Left lung (tissue), 10 donors: ENCODE results near the gene GRIK2. TPM values are rescaled to one million over a fixed set of nuclear protein-coding genes. Genes with fewer than 3 reads are reported as not detected.
A peak's percentile ranks its signal among the peaks of the same experiment; 100 is the strongest.

Source experiments
- ATAC-seq: fragments of 200-7000 bp; cut with Tn5 transposase; one replicate; pipeline ENCODE4 v1.9.1; 2020; ENCODE audit warnings: moderate library complexity
- DNase-seq, 4 donors: peaks; one replicate each; pipeline ENCODE4 v3.0.0-alpha.2; 2013 to 2020
- H3K27ac ChIP-seq, 2 donors: fragments of 200-600 bp; sonication (generic) in 1 of 2; one replicate each; pipeline versions ENCODE4 v1.5.0 to v1.8.0; 2020 to 2021
- H3K27me3 ChIP-seq, 2 donors: fragments of 200-600 bp; sonication (generic) in 1 of 2; one replicate each; pipeline versions ENCODE4 v1.5.0 to v1.8.0; 2020 to 2021
- H3K36me3 ChIP-seq, 2 donors: fragments of 200-600 bp; sonication (generic) in 1 of 2; one replicate each; pipeline versions ENCODE4 v1.5.0 to v1.8.0; 2020 to 2021
- H3K4me1 ChIP-seq, 2 donors: fragments of 200-600 bp; one replicate each; pipeline ENCODE4 v1.8.0; 2021
- H3K4me3 ChIP-seq, 2 donors: fragments of 200-600 bp; sonication (generic) in 1 of 2; one replicate each; pipeline versions ENCODE4 v1.5.0 to v1.8.0; 2020 to 2021; ENCODE audit warnings: mild to moderate bottlenecking in 1 of 2
- H3K9me3 ChIP-seq, 2 donors: fragments of 200-600 bp; sonication (generic) in 1 of 2; one replicate each; pipeline versions ENCODE4 v1.5.0 to v1.8.0; 2020 to 2021
- intact Hi-C, 2 donors: fragments of 100-400 bp; cut with DNase I; formaldehyde crosslinking; loops; one replicate each; pipeline versions ENCODE4 v1.11.2 to v1.14.2; 2022
- polyA plus RNA-seq, 6 donors: library from polyadenylated mRNA; unstranded; fragments of 120-200 nt; gene quantifications; one replicate each; pipeline ENCODE4 v1.2.1, GENCODE V29; 2013; ENCODE audit not compliant: insufficient read length in 6 of 6
- total RNA-seq, 2 donors: library from RNA; stranded (reverse); fragmentation: NEBNext Ultra II Directional; extraction: Animal tissue kit (Norgen Biotek cat#: 25700); gene quantifications; one replicate each; pipeline ENCODE4 v1.2.1, GENCODE V29; 2021
- TF ChIP-seq, protein P1 (sequence below), 2 donors: fragments of 200-600 bp; sonication (generic) in 1 of 2; IDR thresholded peaks; one replicate each; pipeline versions ENCODE4 v1.5.0 to v1.8.0; 2021; ENCODE audit warnings: antibody characterized with exemption in 2 of 2
- donor health status: DM: no; HTN: yes; CAD: no.
- donor health status: DM: no; HTN: no; CAD: no.

The GRIK2 gene
- total and polyA plus RNA-seq, 8 donors, result 0.24 to 0.98 (median 0.67) TPM

DNA sequence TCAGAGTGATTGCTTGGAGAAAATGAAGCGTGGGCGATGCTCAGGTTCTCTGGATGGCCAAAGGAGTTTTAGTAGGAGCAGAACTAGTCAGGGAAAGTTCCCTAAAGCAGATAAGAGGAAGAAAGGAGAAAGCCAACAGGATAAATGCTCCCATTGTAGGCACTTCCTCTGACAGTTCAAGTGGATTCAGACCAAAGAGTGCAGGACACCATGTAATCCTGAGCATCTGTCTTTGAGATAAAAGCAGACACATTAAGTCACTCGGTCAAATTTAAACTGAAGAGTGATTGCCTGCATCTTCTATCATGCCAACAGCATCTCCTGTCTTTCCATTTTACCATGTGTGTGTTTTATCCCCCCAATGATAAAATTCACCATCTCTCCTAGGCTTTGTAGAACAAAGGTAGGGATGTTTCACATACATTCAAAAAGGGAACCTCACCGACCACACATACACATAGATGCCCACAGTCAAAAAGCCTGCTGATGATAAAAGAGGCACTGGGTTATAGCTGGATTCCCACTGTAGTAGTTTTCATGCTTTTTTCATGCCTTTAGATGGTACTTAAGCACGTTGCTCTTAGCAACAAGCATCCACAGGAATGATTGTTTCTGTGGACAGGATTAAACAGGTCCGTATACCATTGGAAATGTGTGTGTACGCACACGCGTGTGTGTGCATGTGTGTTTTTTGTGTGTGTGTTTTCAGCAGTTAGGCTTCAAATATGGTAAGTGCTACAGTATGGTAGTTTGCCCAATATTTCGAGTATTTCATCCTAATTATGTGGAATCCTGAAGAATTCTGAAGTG, 7.0 kb downstream of the GRIK2 start:
- ATAC-seq (no peak), DNase-seq (no peak)
- intact Hi-C loops, result no loop called here
- no peaks in the 10 kb centered on the region for H3K4me1 ChIP-seq
- TF ChIP-seq, protein P1, sequence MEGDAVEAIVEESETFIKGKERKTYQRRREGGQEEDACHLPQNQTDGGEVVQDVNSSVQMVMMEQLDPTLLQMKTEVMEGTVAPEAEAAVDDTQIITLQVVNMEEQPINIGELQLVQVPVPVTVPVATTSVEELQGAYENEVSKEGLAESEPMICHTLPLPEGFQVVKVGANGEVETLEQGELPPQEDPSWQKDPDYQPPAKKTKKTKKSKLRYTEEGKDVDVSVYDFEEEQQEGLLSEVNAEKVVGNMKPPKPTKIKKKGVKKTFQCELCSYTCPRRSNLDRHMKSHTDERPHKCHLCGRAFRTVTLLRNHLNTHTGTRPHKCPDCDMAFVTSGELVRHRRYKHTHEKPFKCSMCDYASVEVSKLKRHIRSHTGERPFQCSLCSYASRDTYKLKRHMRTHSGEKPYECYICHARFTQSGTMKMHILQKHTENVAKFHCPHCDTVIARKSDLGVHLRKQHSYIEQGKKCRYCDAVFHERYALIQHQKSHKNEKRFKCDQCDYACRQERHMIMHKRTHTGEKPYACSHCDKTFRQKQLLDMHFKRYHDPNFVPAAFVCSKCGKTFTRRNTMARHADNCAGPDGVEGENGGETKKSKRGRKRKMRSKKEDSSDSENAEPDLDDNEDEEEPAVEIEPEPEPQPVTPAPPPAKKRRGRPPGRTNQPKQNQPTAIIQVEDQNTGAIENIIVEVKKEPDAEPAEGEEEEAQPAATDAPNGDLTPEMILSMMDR (IDR thresholded peaks at IDR 0.05), result no peak
- peaks cover 54 to 88% of the 10 kb centered on the region in 2 donors for H3K27me3 ChIP-seq
- H3K9me3 ChIP-seq, result no peaks in the 10 kb centered on the region
- no peak overlapping the region for H3K27ac ChIP-seq
- H3K36me3 ChIP-seq, result no peaks in the 10 kb centered on the region
- no peak overlapping the region for H3K4me3 ChIP-seq

DNA sequence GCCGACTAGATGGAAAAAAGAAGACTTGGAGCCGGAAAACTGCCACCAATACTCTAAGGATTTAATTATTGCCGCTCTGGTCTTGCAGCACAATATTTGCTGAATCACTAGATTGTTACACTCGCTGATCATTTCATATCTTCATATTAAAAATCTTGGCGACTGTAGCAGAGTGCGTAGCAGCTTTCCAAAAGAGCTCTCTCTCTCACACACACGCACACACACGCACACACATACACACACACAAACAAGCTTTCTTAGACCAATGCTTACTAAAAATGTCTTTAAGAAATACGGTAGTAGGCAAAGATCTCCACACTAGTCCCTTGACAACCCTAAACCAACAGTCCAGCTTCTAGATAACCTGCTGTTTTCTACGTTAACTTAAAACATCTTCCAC, 7.7 kb downstream of the GRIK2 start:
- H3K9me3 ChIP-seq, result no peaks in the 10 kb centered on the region
- intact Hi-C loops, result no loop called here
- no peaks in the 10 kb centered on the region for H3K36me3 ChIP-seq
- no peak for ATAC-seq
- H3K27ac ChIP-seq, result no peak overlapping the region
- TF ChIP-seq, protein P1 (IDR thresholded peaks at IDR 0.05), result no peak
- no peak overlapping the region for H3K4me3 ChIP-seq
- peaks cover 54 to 82% of the 10 kb centered on the region in 2 donors for H3K27me3 ChIP-seq
- DNase-seq, result no peak
- no peaks in the 10 kb centered on the region for H3K4me1 ChIP-seq

DNA sequence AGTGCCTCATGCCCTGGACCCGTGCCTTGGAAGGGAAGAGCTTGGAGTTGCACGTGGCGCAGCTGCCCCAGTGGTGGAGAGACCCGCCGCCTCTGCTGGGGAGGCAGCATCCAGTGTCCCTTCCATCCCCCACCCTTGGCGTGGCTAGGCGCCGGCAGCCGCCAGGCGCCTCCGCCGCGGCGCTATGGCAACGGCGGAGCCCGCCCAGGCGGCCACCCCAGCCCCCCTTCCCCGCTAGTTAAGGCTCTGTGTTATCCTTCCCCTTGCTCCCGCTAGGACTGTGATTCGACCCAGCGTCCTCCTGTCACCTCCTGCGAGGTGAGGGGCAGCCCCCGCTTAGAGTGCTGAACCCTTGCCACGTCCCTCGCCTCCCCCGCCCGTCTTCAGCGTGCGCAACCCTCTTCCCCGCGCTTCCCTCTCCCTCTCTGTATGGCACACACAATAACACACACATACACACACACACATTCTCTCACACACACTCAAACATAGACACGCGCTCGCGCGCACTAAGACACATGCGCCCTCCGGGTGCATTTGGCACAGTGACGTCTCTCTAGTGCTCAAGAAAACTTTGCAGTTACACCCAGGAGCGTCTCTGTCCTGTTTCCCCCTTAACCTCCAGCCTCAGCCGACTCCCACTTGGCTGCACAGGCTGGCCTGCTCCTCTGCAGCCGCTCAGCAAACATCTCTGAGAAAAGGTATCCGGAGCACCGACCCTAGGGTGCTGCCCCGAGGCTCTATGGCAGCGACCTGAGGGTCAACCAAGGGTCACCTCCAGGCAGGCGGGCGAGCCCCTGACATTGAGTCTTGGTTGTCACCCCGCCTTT, 8.5 kb downstream of the GRIK2 start:
- Histone ChIP-seq H3K36me3 (no peaks in the 10 kb centered on the region), H3K4me3 (no peak overlapping the region), H3K9me3 (no peaks in the 10 kb centered on the region), H3K4me1 (no peaks in the 10 kb centered on the region), H3K27ac (no peak overlapping the region), H3K27me3 (peaks cover 54 to 78% of the 10 kb centered on the region in 2 donors)
- ATAC-seq, result no peak
- DNase-seq, result peak in 1 of 4 donors; percentile 49
- TF ChIP-seq, protein P1 (IDR thresholded peaks at IDR 0.05), result no peak
- intact Hi-C loops, result no loop called here

DNA sequence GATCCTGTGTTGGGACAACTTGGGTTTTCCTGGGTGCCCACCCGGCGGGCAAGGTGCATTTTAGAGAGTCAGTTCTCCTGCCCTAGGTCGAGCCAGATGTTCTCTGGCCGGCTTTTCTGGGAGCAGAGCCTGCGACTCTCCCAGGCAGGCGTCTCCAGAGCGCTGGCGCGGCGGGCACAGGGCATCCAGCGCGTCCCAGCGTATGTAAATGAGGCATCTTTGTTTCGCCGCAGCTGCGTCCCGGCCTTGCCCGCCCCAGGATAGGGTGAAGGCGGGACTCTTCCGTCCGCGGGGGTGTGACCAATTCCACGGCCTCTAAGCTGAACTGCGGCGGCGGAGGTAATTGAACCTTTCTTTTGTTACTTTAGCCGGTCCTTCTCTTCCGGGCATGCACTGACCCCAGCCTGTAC, 9.1 kb downstream of the GRIK2 start:
- no peak overlapping the region for H3K27ac ChIP-seq
- TF ChIP-seq, protein P1 (IDR thresholded peaks at IDR 0.05), result no peak

More for the DNA sequence above, 9.1 kb downstream of the GRIK2 start:
- ATAC-seq, result peak; percentile 18
- DNase-seq, result peak in 1 of 4 donors; percentile 64
- H3K27me3 ChIP-seq, result peaks cover 54 to 72% of the 10 kb centered on the region in 2 donors
- intact Hi-C loops, result no loop called here
- H3K36me3 ChIP-seq, result no peaks in the 10 kb centered on the region
- no peaks in the 10 kb centered on the region for H3K4me1 ChIP-seq
- H3K9me3 ChIP-seq, result no peaks in the 10 kb centered on the region
- no peak overlapping the region for H3K4me3 ChIP-seq
